HG03196 (cell line): ENCODE results near the gene ULK2.
"Not testable (repeated sequence)": the region's sequence is repeated elsewhere in the genome, so short reads cannot be mapped to it uniquely, and the experiment has no call there.

ENCODE experiments used
- ATAC-seq: cut with Tn5 transposase; IDR thresholded peaks from one replicate; pipeline ENCODE4 v1.9.1; 2021; ENCODE audit not compliant: unreplicated experiment

The ULK2 gene

GRCh38 chr17:19867329-19868078 lies at the start of gene ULK2:
TSS of gene ULK2 (minus strand) at chr17:19867936. CDS start at chr17:19867417, 519 bp downstream.
- no peak for ATAC-seq

- no peak for ATAC-seq
These were observed 47.7 kb upstream of the ULK2 start for GRCh38 chr17:19915245-19915978.

- ATAC-seq = no peak
These were observed 43.3 kb upstream of the ULK2 start for GRCh38 chr17:19911033-19911432.

GRCh38 chr17:19909139-19909538 lies 41.4 kb upstream of the ULK2 start:
- no peak for ATAC-seq

- no peak for ATAC-seq
These were observed 37.8 kb upstream of the ULK2 start for GRCh38 chr17:19905502-19905901.

- ATAC-seq = no peak
These were observed 37.2 kb upstream of the ULK2 start for GRCh38 chr17:19904924-19905323.

- no peak for ATAC-seq
These were observed 36.7 kb upstream of the ULK2 start for GRCh38 chr17:19904412-19904811.

- ATAC-seq = no peak
These were observed 33.1 kb upstream of the ULK2 start for GRCh38 chr17:19900809-19901208.

GRCh38 chr17:19897903-19898302 lies 30.2 kb upstream of the ULK2 start:
- ATAC-seq = no peak

- ATAC-seq = no peak
These were observed 29.5 kb upstream of the ULK2 start for GRCh38 chr17:19897090-19897837.

- ATAC-seq = no peak
These were observed 28.9 kb upstream of the ULK2 start for GRCh38 chr17:19896679-19897078.

- ATAC-seq = not testable (repeated sequence)
These were observed 22.8 kb upstream of the ULK2 start for GRCh38 chr17:19890554-19890953.

GRCh38 chr17:19890001-19890400 lies 22.3 kb upstream of the ULK2 start:
- not testable (repeated sequence) for ATAC-seq

- ATAC-seq = no peak
These were observed 18.4 kb upstream of the ULK2 start for GRCh38 chr17:19886116-19886515.

GRCh38 chr17:19883537-19884215 lies 15.9 kb upstream of the ULK2 start:
- ATAC-seq = no peak

- no peak for ATAC-seq
These were observed 12.7 kb upstream of the ULK2 start for GRCh38 chr17:19880393-19880792.

- no peak for ATAC-seq
These were observed 9.7 kb upstream of the ULK2 start for GRCh38 chr17:19877364-19877945.

- no peak for ATAC-seq
These were observed 8.9 kb upstream of the ULK2 start for GRCh38 chr17:19876529-19877161.

- no peak for ATAC-seq
These were observed 6.5 kb upstream of the ULK2 start for GRCh38 chr17:19874256-19874655.

- no peak for ATAC-seq
These were observed 5.6 kb upstream of the ULK2 start for GRCh38 chr17:19873346-19873745.
